HEK293 (cell line): ENCODE results near the gene BHLHE41.

Experiments used
- CTCF ChIA-PET: fragments of 350-600 bp; formaldehyde crosslinking; extraction: SDS; loops from one replicate; lab custom pipeline; 2021; ENCODE audit warnings: antibody characterized with exemption; lab: Yijun Ruan, JAX
- POLR2A ChIA-PET: fragments of 300-600 bp; formaldehyde crosslinking; extraction: SDS; loops from one replicate; lab custom pipeline; 2020; ENCODE audit warnings: antibody characterized with exemption, inconsistent platforms; lab: Yijun Ruan, JAX
- H3K27ac ChIP-seq: fragments of 200-500 bp; sonication (Bioruptor generic); 2 replicates; pipeline ENCODE4 v1.5.1; 2014; ENCODE audit warnings: low read depth, low read length, control low read depth, inconsistent platforms; ENCODE audit errors: extremely low read depth
- H3K36me3 ChIP-seq, 2 experiments: fragments of 200-500 bp in 1 of 2; sonication (Bioruptor generic) in 1 of 2; 1 replicate in 1 of 2; 2 replicates in 1 of 2; pipeline ENCODE4 v1.5.1; 2014 to 2017; ENCODE audit warnings: inconsistent platforms in 2 of 2, low read length in 2 of 2; ENCODE audit not compliant: control insufficient read depth in 2 of 2, insufficient read depth in 1 of 2
- H3K4me1 ChIP-seq: fragments of 200-500 bp; sonication (Bioruptor generic); 2 replicates; pipeline ENCODE4 v1.5.1; 2014; ENCODE audit warnings: mild to moderate bottlenecking, low read length, inconsistent platforms; ENCODE audit not compliant: control insufficient read depth, insufficient read depth
- H3K4me3 ChIP-seq: 2 replicates; pipeline ENCODE4 v1.5.1; 2011; ENCODE audit warnings: low read depth, mild to moderate bottlenecking, control low read depth, low read length, moderate library complexity
- H3K9me3 ChIP-seq: fragments of 200-500 bp; sonication (Bioruptor generic); 2 replicates; pipeline ENCODE4 v1.5.1; 2014; ENCODE audit warnings: low read depth, low read length, inconsistent platforms; ENCODE audit not compliant: control insufficient read depth, insufficient read depth
- EGR2 ChIP-seq: fragments of 450-650 bp; formaldehyde crosslinking; IDR thresholded peaks from 2 replicates; pipeline ENCODE4 v1.5.1; 2016; ENCODE audit warnings: low read depth, missing biosample characterization, missing genetic modification characterization
- FEZF1 ChIP-seq: fragments of 450-650 bp; formaldehyde crosslinking; IDR thresholded peaks from 2 replicates; pipeline ENCODE4 v1.5.1; 2016; ENCODE audit warnings: missing biosample characterization, missing genetic modification characterization
- GLIS1 ChIP-seq: fragments of 450-650 bp; formaldehyde crosslinking; IDR thresholded peaks from 2 replicates; pipeline ENCODE4 v1.5.1; 2016; ENCODE audit warnings: missing biosample characterization, missing genetic modification characterization
- HIC1 ChIP-seq: fragments of 450-650 bp; formaldehyde crosslinking; IDR thresholded peaks from 2 replicates; pipeline ENCODE4 v1.5.1; 2016; ENCODE audit warnings: missing biosample characterization, missing genetic modification characterization
- INSM2 ChIP-seq: fragments of 450-650 bp; formaldehyde crosslinking; IDR thresholded peaks from 2 replicates; pipeline ENCODE4 v1.5.1; 2016; ENCODE audit warnings: missing biosample characterization, missing genetic modification characterization
- MZF1 ChIP-seq: fragments of 450-650 bp; formaldehyde crosslinking; IDR thresholded peaks from 2 replicates; pipeline ENCODE4 v1.5.1; 2017; ENCODE audit warnings: missing biosample characterization, missing genetic modification characterization, borderline replicate concordance
- SCRT2 ChIP-seq: fragments of 450-650 bp; formaldehyde crosslinking; IDR thresholded peaks from 2 replicates; pipeline ENCODE4 v1.5.1; 2016; ENCODE audit warnings: missing biosample characterization, missing genetic modification characterization
- TSHZ1 ChIP-seq: fragments of 450-650 bp; formaldehyde crosslinking; IDR thresholded peaks from 2 replicates; pipeline ENCODE4 v1.5.1; 2016; ENCODE audit warnings: missing biosample characterization, missing genetic modification characterization, borderline replicate concordance
- ZBTB8A ChIP-seq: fragments of 450-650 bp; formaldehyde crosslinking; IDR thresholded peaks from 2 replicates; pipeline ENCODE4 v1.5.1; 2016; ENCODE audit warnings: missing biosample characterization, missing genetic modification characterization
- ZFHX2 ChIP-seq: fragments of 450-650 bp; formaldehyde crosslinking; conservative IDR thresholded peaks from 2 replicates; pipeline ENCODE4 v1.5.1; 2016; ENCODE audit warnings: missing biosample characterization, missing genetic modification characterization
- ZIC2 ChIP-seq: fragments of 450-650 bp; formaldehyde crosslinking; IDR thresholded peaks from 2 replicates; pipeline ENCODE4 v1.5.1; 2016; ENCODE audit warnings: missing biosample characterization, missing genetic modification characterization
- ZNF280D ChIP-seq: fragments of 450-650 bp; formaldehyde crosslinking; IDR thresholded peaks from 2 replicates; pipeline ENCODE4 v1.5.1; 2016; ENCODE audit warnings: missing biosample characterization, missing genetic modification characterization
- ZNF555 ChIP-seq: fragments of 450-650 bp; formaldehyde crosslinking; conservative IDR thresholded peaks from 2 replicates; pipeline ENCODE4 v1.5.1; 2017; ENCODE audit warnings: missing biosample characterization, mild to moderate bottlenecking, missing genetic modification characterization, inconsistent platforms
- ZNF600 ChIP-seq: fragments of 450-650 bp; formaldehyde crosslinking; IDR thresholded peaks from 2 replicates; pipeline ENCODE4 v1.5.1; 2016; ENCODE audit warnings: missing biosample characterization, missing genetic modification characterization
- ZNF610 ChIP-seq: fragments of 450-650 bp; formaldehyde crosslinking; IDR thresholded peaks from 2 replicates; pipeline ENCODE4 v1.5.1; 2016; ENCODE audit warnings: missing biosample characterization, missing genetic modification characterization, borderline replicate concordance
- ZNF701 ChIP-seq: fragments of 450-650 bp; formaldehyde crosslinking; IDR thresholded peaks from 2 replicates; pipeline ENCODE4 v1.5.1; 2016; ENCODE audit warnings: missing biosample characterization, missing genetic modification characterization
- ZNF843 ChIP-seq: fragments of 450-650 bp; formaldehyde crosslinking; IDR thresholded peaks from 2 replicates; pipeline ENCODE4 v1.5.1; 2016; ENCODE audit warnings: missing biosample characterization, missing genetic modification characterization
- ZSCAN16 ChIP-seq: fragments of 450-650 bp; formaldehyde crosslinking; IDR thresholded peaks from 2 replicates; pipeline ENCODE4 v1.5.1; 2016; ENCODE audit warnings: missing biosample characterization, missing genetic modification characterization
- TF ChIP-seq, protein P1 (sequence below): fragments of 450-650 bp; formaldehyde crosslinking; IDR thresholded peaks from 2 replicates; pipeline ENCODE4 v1.5.1; 2016; ENCODE audit warnings: missing biosample characterization, missing genetic modification characterization

BHLHE41 gene

DNA sequence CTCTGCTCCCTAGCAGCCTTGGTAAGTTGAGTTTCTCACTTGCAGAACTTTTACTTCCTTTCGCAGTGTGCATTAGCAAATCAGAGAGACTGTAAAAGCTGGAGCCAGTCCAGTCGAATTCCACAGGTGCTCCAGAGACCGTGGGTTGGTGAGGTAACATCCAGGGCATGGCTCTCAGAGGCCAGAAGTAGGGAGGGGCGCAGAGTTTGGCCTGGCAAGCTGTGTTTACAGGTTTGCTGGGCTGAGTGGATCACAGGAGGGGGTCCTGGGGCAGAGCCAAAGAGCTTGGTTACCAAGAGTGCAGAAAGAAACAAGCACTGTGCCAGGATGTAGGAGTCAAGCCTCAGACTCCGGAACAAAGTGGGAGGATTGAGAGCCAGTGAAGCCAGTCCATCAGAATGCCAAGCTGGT lies 10.2 kb upstream of the BHLHE41 start (continued):
- 0 out of 2 replicates have a peak, but pooled peaks have one; percentile 27 for TF ChIP-seq INSM2 (tag by site-specific recombination)
- peak; percentile 60; the same call in 1 of the 2 replicates for TF ChIP-seq ZNF843
- TF ChIP-seq FEZF1 (tag by site-specific recombination): 0 out of 2 replicates have a peak, but pooled peaks have one; percentile 12
- peak; percentile 83 for TF ChIP-seq ZIC2 (tag by site-specific recombination)
- no peak for TF ChIP-seq ZNF701
- TF ChIP-seq SCRT2 (tag by site-specific recombination): peak; percentile 99
- TF ChIP-seq ZFHX2 (tag by site-specific recombination): peak; percentile 78
- TF ChIP-seq, protein P1, sequence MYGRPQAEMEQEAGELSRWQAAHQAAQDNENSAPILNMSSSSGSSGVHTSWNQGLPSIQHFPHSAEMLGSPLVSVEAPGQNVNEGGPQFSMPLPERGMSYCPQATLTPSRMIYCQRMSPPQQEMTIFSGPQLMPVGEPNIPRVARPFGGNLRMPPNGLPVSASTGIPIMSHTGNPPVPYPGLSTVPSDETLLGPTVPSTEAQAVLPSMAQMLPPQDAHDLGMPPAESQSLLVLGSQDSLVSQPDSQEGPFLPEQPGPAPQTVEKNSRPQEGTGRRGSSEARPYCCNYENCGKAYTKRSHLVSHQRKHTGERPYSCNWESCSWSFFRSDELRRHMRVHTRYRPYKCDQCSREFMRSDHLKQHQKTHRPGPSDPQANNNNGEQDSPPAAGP (tag by site-specific recombination): peak; percentile 65; the same call in 1 of the 2 replicates
- no peak for TF ChIP-seq HIC1
- TF ChIP-seq EGR2: peak; percentile 37; the same call in 1 of the 2 replicates
- TF ChIP-seq ZSCAN16: no peak
- peak; percentile 71 for TF ChIP-seq ZBTB8A (tag by site-specific recombination)
- TF ChIP-seq ZNF600 (tag by site-specific recombination): peak; percentile 93
- TF ChIP-seq GLIS1 (tag by site-specific recombination): peak; percentile 85

DNA sequence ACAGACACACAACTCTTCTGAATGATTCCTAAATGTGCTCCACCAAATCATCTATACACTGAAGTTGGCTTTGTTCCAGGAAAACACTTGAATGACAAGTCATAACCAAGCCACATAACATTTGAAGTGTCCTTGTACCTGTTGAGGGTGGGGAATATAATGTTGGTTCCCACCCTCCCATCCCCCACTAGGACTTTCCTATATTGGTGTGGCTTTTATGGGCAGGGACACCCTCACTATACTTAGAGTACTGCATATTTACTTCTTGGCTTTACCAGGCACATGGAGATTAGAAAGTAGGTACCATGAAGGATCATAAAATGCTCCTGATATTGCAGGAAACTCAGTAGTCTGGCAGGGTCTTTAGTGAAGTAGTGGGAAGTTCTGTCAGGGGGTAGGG lies 9.7 kb upstream of the BHLHE41 start:
- no peak overlapping the region for H3K27ac ChIP-seq
- H3K9me3 ChIP-seq: no peaks in the 10 kb centered on the region
- peaks cover 4% of the 10 kb centered on the region; the same call in 1 of the 2 replicates for H3K4me1 ChIP-seq
- no peak overlapping the region for H3K4me3 ChIP-seq
- POLR2A ChIA-PET: interaction anchor here (0.7 kb wide), 1 partner anchor 10 kb away, joined by 3 read pairs; no protein-coding TSS in a partner anchor
- CTCF ChIA-PET: interaction anchor here (0.6 kb wide), 1 partner anchor 1174 kb away, joined by 3 read pairs; no protein-coding TSS in a partner anchor
- no peaks in the 10 kb centered on the region for H3K36me3 ChIP-seq
- no peak for TF ChIP-seq ZNF280D (tag by site-specific recombination)
- no peak for TF ChIP-seq TSHZ1 (tag by site-specific recombination)
- no peak for TF ChIP-seq ZNF610 (tag by site-specific recombination)
- TF ChIP-seq SCRT2 (tag by site-specific recombination): no peak
- TF ChIP-seq ZNF555 (tag by site-specific recombination): no peak
- no peak for TF ChIP-seq MZF1
